HG03571 (cell line): ENCODE results near the gene MRTO4.
"Not testable (repeated sequence)": the region's sequence is repeated elsewhere in the genome, so short reads cannot be mapped to it uniquely, and the experiment has no call there.

Source experiments
- ATAC-seq: cut with Tn5 transposase; IDR thresholded peaks from one replicate; pipeline ENCODE4 v1.9.1; 2021; ENCODE audit not compliant: unreplicated experiment

The MRTO4 gene

GRCh38 chr1:19251305-19252196 lies at the start of gene MRTO4, which contains the start of gene EMC1:
TSS of gene MRTO4 (plus strand) at chr1:19251805. CDS start at chr1:19251836, 31 bp downstream.
TSS of gene EMC1 (minus strand) at chr1:19251524. CDS start at chr1:19251509, 15 bp downstream.
- peak; percentile 63 for ATAC-seq

DNA sequence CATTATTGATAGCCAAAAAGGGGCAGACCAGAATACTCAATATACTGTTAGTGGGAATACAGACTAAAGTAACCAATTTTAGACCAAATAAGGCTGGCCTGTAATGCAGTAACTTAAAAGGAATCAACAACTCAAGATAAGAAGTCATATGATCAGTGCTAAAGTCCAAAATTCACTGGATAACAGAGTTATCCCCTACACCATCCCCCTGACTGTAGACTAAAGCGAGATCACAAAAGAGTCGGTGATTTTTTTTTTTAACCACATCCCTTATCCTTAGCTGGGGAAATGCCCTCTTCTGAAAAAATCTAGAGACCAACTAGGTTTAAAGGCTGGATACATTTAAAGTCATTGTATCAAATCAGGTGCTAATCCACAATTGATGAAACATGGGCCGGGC lies 49.2 kb upstream of the MRTO4 start:
- ATAC-seq, result no peak

DNA sequence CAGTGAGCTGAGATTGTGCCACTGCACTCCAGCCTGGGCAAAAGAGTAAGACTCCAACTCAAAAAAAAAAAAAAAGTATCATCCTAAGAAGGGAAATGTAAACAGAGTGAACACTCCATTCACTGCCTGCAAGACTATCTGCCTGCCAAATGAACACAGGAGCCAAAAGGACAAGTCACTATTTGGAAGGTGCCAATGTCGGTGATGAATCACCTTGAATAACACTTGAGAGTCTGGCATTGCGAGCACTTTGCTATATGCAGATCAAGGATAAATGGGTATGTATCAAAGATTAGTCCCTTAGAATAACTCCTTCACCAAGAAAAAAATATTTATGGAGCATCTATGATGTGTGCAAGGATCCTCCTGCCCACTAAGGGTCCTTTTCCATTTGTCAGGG lies 48.2 kb upstream of the MRTO4 start:
- ATAC-seq, result no peak

DNA sequence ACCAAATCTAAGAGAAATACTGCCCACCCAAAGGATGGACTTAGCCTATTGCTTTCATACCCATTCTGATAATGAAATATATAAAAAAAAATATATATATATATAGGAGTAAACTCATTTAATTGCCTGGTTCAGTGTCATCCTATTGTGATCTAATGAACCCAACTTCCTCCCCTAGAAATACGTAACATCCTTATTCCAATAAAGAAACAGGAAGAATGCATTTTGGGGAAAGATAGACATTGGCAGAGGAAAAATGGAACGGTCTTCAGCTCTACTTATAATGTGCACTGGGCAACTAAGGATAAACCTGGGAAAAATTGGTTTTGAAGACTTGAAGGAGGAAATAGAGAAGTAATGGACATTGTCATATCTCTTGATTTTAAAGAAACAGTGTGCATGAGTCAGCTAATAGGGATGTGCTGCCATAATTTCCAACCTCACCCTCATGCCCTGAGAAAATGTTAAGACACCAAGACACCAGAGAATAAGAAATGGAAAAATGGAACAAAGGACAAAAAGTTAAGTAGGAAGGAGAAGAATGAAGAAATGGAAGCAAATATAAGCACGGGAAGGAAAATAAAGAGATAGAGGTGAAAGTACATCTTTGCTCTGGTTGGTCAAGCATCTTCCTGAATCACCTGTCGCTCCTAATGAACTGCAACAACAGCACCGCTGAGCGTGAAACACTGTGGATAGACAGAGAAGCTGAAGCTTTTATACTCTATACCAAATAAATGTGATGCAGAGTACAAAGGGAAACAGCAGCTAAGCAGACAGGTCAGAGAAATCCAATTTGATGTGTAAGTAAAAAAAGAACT lies 46.9 kb upstream of the MRTO4 start:
- ATAC-seq, result no peak

- ATAC-seq, result no peak
Observed at GRCh38 chr1:19205403-19205802, 46.2 kb upstream of the MRTO4 start.

DNA sequence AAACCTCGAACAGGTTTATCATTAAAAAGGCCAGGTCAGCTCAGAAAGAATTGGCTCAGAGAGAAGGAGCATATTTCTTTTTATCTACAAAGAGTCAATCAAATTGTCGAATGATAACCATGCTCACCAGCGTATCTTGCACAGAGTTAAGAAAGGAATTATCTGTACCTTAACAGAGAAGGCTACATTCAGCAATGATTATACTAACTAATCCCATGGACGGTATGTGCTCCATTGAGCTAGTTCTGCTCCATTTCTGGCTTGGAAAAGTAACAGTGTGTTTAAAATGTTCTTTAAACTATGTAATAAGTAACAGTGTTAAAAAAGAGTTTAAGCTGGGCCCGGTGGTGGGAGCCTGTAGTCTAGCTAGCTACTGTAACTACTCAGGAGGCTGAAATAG lies 45.8 kb upstream of the MRTO4 start:
- no peak for ATAC-seq

- no peak for ATAC-seq
Observed at GRCh38 chr1:19206947-19207346, 44.7 kb upstream of the MRTO4 start.

- ATAC-seq, result no peak
Observed at GRCh38 chr1:19208710-19209438, 42.7 kb upstream of the MRTO4 start.

DNA sequence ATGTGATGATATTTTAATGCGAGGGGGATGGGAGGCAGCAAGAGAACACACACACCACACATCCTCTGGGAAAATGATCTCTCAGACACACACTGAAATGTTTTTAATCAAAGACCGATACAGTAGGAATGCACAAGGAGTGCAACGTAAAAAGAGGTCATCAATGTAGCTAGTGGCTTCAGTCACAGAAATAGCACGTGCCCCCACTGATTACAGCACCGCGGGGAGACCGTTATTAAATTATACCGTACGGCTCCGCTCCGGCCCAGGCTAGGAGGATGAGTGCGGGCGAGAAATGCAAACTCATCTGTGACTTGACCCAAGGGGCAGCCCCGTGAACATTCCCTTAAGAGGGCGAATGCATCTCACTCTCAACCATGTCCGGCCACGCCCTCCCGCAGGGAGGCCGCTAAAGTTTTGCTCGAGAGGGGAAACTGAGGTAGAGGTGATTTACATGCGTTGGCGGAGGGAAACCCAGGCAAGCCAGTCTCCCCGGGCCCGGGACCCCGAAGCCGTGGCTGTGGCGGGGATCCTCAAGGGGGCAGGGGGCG lies 42.1 kb upstream of the MRTO4 start:
- peak; percentile 41 for ATAC-seq

GRCh38 chr1:19209990-19210771 lies 41.4 kb upstream of the MRTO4 start, which contains the start of gene UBR4:
TSS of gene UBR4 (minus strand) at chr1:19210266. CDS start at chr1:19210248, 18 bp downstream.
- ATAC-seq, result peak; percentile 73

GRCh38 chr1:19210772-19211549 lies 40.6 kb upstream of the MRTO4 start:
- no peak for ATAC-seq

GRCh38 chr1:19212167-19212566 lies 39.4 kb upstream of the MRTO4 start:
- ATAC-seq, result no peak

GRCh38 chr1:19213580-19213979 lies 38.0 kb upstream of the MRTO4 start:
- no peak for ATAC-seq

GRCh38 chr1:19216585-19216984 lies 35.0 kb upstream of the MRTO4 start:
- ATAC-seq, result not testable (repeated sequence)

- no peak for ATAC-seq
Observed at GRCh38 chr1:19219451-19219850, 32.2 kb upstream of the MRTO4 start.

DNA sequence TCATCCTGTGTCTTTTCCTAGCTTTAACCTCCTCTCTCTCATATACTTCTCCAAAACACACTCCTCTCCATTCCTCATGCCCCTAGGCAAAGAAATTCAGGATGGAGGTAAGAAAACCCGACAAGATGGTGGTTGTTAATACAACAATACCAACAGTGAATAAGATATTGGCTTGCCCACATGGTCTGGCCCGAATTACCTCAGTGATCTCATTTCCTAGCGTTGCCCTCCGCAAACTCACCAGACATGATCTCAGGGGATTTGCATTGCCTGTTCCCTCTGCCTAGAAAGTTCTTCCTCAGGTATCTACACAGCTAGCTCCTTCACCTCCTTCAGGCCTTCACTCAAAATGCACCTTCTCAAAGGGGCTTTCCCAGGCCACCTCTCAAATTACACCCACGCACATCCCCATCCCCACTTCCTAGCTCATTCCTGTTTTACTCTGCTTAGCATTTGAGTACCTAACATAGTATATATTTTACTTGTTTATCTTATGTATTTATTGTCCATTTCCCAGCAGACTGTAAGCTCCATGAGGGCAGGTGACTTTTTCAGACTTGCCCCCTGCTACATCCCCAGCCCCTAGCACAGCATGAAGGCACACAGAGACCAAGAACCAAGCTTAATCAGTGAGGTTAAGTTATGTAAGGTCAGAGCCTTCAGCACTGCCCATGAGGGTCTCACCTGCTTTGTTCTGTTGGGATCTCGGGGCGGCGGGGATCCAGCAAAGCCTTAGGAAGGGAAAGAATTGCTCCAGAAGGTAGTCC lies 31.3 kb upstream of the MRTO4 start:
- ATAC-seq, result no peak

DNA sequence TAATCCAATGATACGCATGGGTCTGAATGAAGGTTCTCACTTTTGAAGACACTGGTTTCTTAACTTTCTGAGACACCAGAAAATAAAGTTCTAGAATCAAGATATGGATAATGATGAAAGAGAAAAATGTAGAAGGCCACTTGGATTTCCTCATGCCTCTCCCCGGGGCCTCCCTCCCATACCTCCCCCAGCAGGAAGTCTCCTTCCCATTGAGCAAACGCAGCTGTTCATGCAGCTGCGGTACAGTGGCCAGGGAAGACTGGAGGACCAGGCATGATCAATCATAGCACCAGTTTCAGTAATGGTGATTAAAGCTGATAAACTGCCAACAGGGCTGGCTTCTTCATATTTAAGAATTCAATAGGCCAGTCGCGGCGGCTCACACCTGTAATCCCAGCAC lies 30.6 kb upstream of the MRTO4 start:
- ATAC-seq, result no peak

DNA sequence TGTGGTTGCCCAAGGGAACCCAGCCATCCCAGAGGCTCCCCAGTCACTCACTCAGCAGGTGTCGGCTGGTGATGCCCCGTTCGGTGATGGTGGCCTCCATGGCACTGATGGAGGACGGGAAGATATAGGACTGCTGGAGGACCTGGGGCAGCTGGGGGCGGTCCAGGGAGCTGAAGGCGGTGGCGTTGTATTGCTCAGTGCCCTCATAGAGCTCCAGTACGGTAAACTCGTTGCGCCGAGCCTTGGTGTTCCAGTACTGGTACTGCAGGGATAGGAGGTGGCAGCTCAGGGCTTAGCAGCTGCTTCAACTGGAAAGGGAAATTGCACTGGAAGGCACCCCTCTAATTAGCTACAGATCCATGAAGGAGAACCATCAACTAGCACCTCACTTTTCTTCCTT lies 29.0 kb upstream of the MRTO4 start:
- no peak for ATAC-seq
